ENCODE measurements around the gene ARFRP1. TPM values are rescaled to one million over a fixed set of nuclear protein-coding genes. Genes with fewer than 3 reads are reported as not detected.

ARFRP1 gene
- total RNA-seq, 1 donor from 2014 or later, result 66.0 TPM

GRCh38 chr20:63703976-63704748, 3.6 kb downstream of the ARFRP1 start:
- no peak overlapping the region for H3K27ac Mint-ChIP-seq
- H3K4me1 Mint-ChIP-seq, result peaks cover 31% of the 10 kb centered on the region
- H3K36me3 Mint-ChIP-seq (ENCODE audit: low read depth), result peaks cover 38% of the 10 kb centered on the region
- TF ChIP-seq, protein P1, sequence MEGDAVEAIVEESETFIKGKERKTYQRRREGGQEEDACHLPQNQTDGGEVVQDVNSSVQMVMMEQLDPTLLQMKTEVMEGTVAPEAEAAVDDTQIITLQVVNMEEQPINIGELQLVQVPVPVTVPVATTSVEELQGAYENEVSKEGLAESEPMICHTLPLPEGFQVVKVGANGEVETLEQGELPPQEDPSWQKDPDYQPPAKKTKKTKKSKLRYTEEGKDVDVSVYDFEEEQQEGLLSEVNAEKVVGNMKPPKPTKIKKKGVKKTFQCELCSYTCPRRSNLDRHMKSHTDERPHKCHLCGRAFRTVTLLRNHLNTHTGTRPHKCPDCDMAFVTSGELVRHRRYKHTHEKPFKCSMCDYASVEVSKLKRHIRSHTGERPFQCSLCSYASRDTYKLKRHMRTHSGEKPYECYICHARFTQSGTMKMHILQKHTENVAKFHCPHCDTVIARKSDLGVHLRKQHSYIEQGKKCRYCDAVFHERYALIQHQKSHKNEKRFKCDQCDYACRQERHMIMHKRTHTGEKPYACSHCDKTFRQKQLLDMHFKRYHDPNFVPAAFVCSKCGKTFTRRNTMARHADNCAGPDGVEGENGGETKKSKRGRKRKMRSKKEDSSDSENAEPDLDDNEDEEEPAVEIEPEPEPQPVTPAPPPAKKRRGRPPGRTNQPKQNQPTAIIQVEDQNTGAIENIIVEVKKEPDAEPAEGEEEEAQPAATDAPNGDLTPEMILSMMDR (IDR thresholded peaks at IDR 0.05), result no peak
- intact Hi-C loops (cut with micrococcal nuclease), result no loop called here
- H3K27me3 Mint-ChIP-seq, result no peaks in the 10 kb centered on the region
- DNase-seq, result no peak
- ATAC-seq (ENCODE audit: low read depth), result no peak
- no peak overlapping the region for H3K4me3 Mint-ChIP-seq
- POLR2A ChIA-PET, result no interaction called here
- CTCF ChIA-PET, result no interaction called here
- no peaks in the 10 kb centered on the region for H3K9me3 Mint-ChIP-seq

GRCh38 chr20:63703471-63703975, 4.3 kb downstream of the ARFRP1 start:
- intact Hi-C loops (cut with micrococcal nuclease), result no loop called here
- DNase-seq (no peak), ATAC-seq (ENCODE audit: low read depth) (no peak)
- Mint-ChIP-seq H3K4me3 (no peak overlapping the region), H3K9me3 (no peaks in the 10 kb centered on the region), H3K27ac (no peak overlapping the region), H3K27me3 (no peaks in the 10 kb centered on the region), H3K36me3 (ENCODE audit: low read depth) (peaks cover 33% of the 10 kb centered on the region), H3K4me1 (peaks cover 25% of the 10 kb centered on the region)
- CTCF ChIA-PET, result no interaction called here
- POLR2A ChIA-PET, result interaction anchor here (0.9 kb wide), 1 partner anchor 964 kb away, joined by 3 read pairs; no protein-coding TSS in a partner anchor
- TF ChIP-seq, protein P1 (IDR thresholded peaks at IDR 0.05), result no peak

GRCh38 chr20:63702751-63703470, 4.9 kb downstream of the ARFRP1 start:
- no peak for DNase-seq
- no peak for ATAC-seq (ENCODE audit: low read depth)
- Mint-ChIP-seq H3K4me3 (no peak overlapping the region), H3K27me3 (no peaks in the 10 kb centered on the region), H3K4me1 (peaks cover 24% of the 10 kb centered on the region), H3K9me3 (no peaks in the 10 kb centered on the region), H3K36me3 (ENCODE audit: low read depth) (peaks cover 33% of the 10 kb centered on the region), H3K27ac (no peak overlapping the region)
- ChIA-PET CTCF (no interaction called here), POLR2A (interaction anchor here (0.7 to 0.9 kb wide), 2 partner anchors 253 to 963 kb away, joined by 3 read pairs; partner anchors contain the start of gene UCKL1)
- intact Hi-C loops (cut with micrococcal nuclease), result no loop called here
- TF ChIP-seq, protein P1 (IDR thresholded peaks at IDR 0.05), result no peak

GRCh38 chr20:63702036-63702665, 5.6 kb downstream of the ARFRP1 start:
- Mint-ChIP-seq H3K4me1 (peaks cover 26% of the 10 kb centered on the region), H3K27me3 (no peaks in the 10 kb centered on the region), H3K9me3 (no peaks in the 10 kb centered on the region), H3K27ac (no peak overlapping the region), H3K36me3 (ENCODE audit: low read depth) (peaks cover 33% of the 10 kb centered on the region), H3K4me3 (no peak overlapping the region)
- TF ChIP-seq, protein P1 (IDR thresholded peaks at IDR 0.05), result no peak
- ATAC-seq (ENCODE audit: low read depth) (no peak), DNase-seq (no peak)
- intact Hi-C loops (cut with micrococcal nuclease), result no loop called here
- POLR2A ChIA-PET, result interaction anchor here (0.5 to 0.7 kb wide), 3 partner anchors 25 to 254 kb away, joined by 3 read pairs; partner anchors contain the start of gene UCKL1
- CTCF ChIA-PET, result no interaction called here
